Naive thymus-derived CD8-positive, alpha-beta T cell (primary cell): ENCODE data around the gene TLE1. TPM values are rescaled to one million over a fixed set of nuclear protein-coding genes. Genes with fewer than 3 reads are reported as not detected.
"Not testable (repeated sequence)": the region's sequence is repeated elsewhere in the genome, so short reads cannot be mapped to it uniquely, and the experiment has no call there.

ENCODE experiments used
- ATAC-seq, 2 donors: fragments of 150-1000 bp; cut with Tn5 transposase in 1 of 2; sonication (Bioruptor Pico), chemical (Tn5 transposase) in 1 of 2; 1 replicate in 1 of 2; 2 replicates in 1 of 2; pipeline ENCODE4 v1.10.0; 2021; ENCODE audit warnings: mild to moderate bottlenecking in 2 of 2, moderate library complexity in 2 of 2
- POLR2A ChIA-PET: fragments of 350-600 bp; sonication (Branson Sonifier 250); formaldehyde crosslinking; loops from one replicate; lab custom pipeline; 2021; ENCODE audit warnings: antibody characterized with exemption; lab: Charles Lee
- DNase-seq, 10 donors: peaks; one replicate each; pipeline versions ENCODE4 v3.0.0 to v3.0.0-alpha.2; 2020 to 2022
- H3K27ac Mint-ChIP-seq, 10 donors: one replicate each; pipeline ENCODE4 v1.8.0; 2020 to 2022; ENCODE audit warnings: mild to moderate bottlenecking in 10 of 10, mixed read lengths in 10 of 10, moderate library complexity in 4 of 10, inconsistent platforms in 1 of 10
- H3K27me3 Mint-ChIP-seq, 5 donors: one replicate each; pipeline ENCODE4 v1.8.0; 2021 to 2022; ENCODE audit warnings: mixed read lengths in 5 of 5
- H3K36me3 Mint-ChIP-seq, 3 donors: one replicate each; pipeline ENCODE4 v1.8.0; 2020 to 2022; ENCODE audit warnings: mixed read lengths in 3 of 3, mild to moderate bottlenecking in 2 of 3, inconsistent platforms in 1 of 3
- H3K4me1 Mint-ChIP-seq, 4 donors: one replicate each; pipeline ENCODE4 v1.8.0; 2021 to 2022; ENCODE audit warnings: mixed read lengths in 4 of 4
- H3K4me3 Mint-ChIP-seq, 10 donors: one replicate each; pipeline ENCODE4 v1.8.0; 2020 to 2022; ENCODE audit warnings: mild to moderate bottlenecking in 10 of 10, mixed read lengths in 10 of 10, moderate library complexity in 6 of 10, inconsistent platforms in 1 of 10
- H3K9me3 Mint-ChIP-seq, 9 donors: one replicate each; pipeline ENCODE4 v1.8.0; 2020 to 2022; ENCODE audit warnings: mixed read lengths in 9 of 9, mild to moderate bottlenecking in 3 of 9, inconsistent platforms in 1 of 9, moderate library complexity in 1 of 9
- polyA plus RNA-seq, 3 donors: library from polyadenylated mRNA; unstranded; fragments of 300-500 nt; fragmentation: Illumina TruSeq; gene quantifications; one replicate each; pipeline ENCODE4 v1.2.3, GENCODE V29; 2021
- total RNA-seq, 8 experiments: library from RNA in 2 of 8; stranded (reverse) in 2 of 8; gene quantifications; one replicate each; pipeline ENCODE4 v1.2.3 and lab custom pipeline; 2021 to 2026

The TLE1 gene
- total and polyA plus RNA-seq, 5 experiments from 2014 or later: 0.25 to 5.0 (median 1.8) TPM

GRCh38 chr9:81665322-81665871 is 23.9 kb downstream of the TLE1 start:
- Mint-ChIP-seq H3K4me3 (peak overlapping the region in 1 of 10 donors; percentile 0), H3K9me3 (no peaks in the 10 kb centered on the region), H3K4me1 (peaks cover 0 to 45% (median 0%) of the 10 kb centered on the region in 4 donors), H3K27me3 (peaks cover 0 to 4% (median 0%) of the 10 kb centered on the region in 5 donors), H3K36me3 (no peaks in the 10 kb centered on the region), H3K27ac (no peak overlapping the region)
- ATAC-seq: no peak
- no peak for DNase-seq
- POLR2A ChIA-PET: no interaction called here

- Mint-ChIP-seq H3K27ac (peak overlapping the region in 1 of 10 donors; percentile 30), H3K4me3 (peak overlapping the region in 1 of 10 donors; percentile 29), H3K27me3 (peaks cover 0 to 7% (median 5%) of the 10 kb centered on the region in 5 donors), H3K36me3 (no peaks in the 10 kb centered on the region), H3K4me1 (peaks cover 0 to 49% (median 0%) of the 10 kb centered on the region in 4 donors), H3K9me3 (no peaks in the 10 kb centered on the region)
- no peak for ATAC-seq
- POLR2A ChIA-PET: no interaction called here
- no peak for DNase-seq
Measured at GRCh38 chr9:81664638-81665222, 24.6 kb downstream of the TLE1 start.

GRCh38 chr9:81661339-81661738 is 28.0 kb downstream of the TLE1 start:
- POLR2A ChIA-PET: no interaction called here
- H3K4me3 Mint-ChIP-seq: no peak overlapping the region
- DNase-seq: no peak
- no peaks in the 10 kb centered on the region for H3K9me3 Mint-ChIP-seq
- no peak overlapping the region for H3K27ac Mint-ChIP-seq
- no peak for ATAC-seq
- peaks cover 0 to 11% (median 6%) of the 10 kb centered on the region in 5 donors for H3K27me3 Mint-ChIP-seq
- H3K36me3 Mint-ChIP-seq: no peaks in the 10 kb centered on the region
- H3K4me1 Mint-ChIP-seq: peaks cover 0 to 62% (median 4%) of the 10 kb centered on the region in 4 donors

- peaks cover 5 to 67% (median 14%) of the 10 kb centered on the region in 4 donors for H3K4me1 Mint-ChIP-seq
- POLR2A ChIA-PET: no interaction called here
Measured at GRCh38 chr9:81656871-81657337, 32.4 kb downstream of the TLE1 start.

GRCh38 chr9:81656004-81656403 is 33.3 kb downstream of the TLE1 start:
- Mint-ChIP-seq H3K36me3 (no peaks in the 10 kb centered on the region), H3K27ac (peak overlapping the region in 2 of 10 donors; percentile 40 to 57), H3K4me1 (peaks cover 5 to 66% (median 14%) of the 10 kb centered on the region in 4 donors), H3K9me3 (no peaks in the 10 kb centered on the region), H3K27me3 (peaks cover 0 to 11% (median 3%) of the 10 kb centered on the region in 5 donors), H3K4me3 (peak overlapping the region in 2 of 10 donors; percentile 5 to 73)
- peak; percentile 47 to 66 for ATAC-seq
- DNase-seq: peak in 3 of 10 donors; percentile 18 to 30 (median 29)
- POLR2A ChIA-PET: interaction anchor here (0.6 kb wide), 2 partner anchors 11 to 70 kb away, joined by 3 to 4 read pairs; no protein-coding TSS in a partner anchor

More at GRCh38 chr9:81656871-81657337, 32.4 kb downstream of the TLE1 start:
- Mint-ChIP-seq H3K4me3 (peak overlapping the region in 1 of 10 donors; percentile 3), H3K36me3 (no peaks in the 10 kb centered on the region), H3K27me3 (peaks cover 0 to 11% (median 6%) of the 10 kb centered on the region in 5 donors), H3K9me3 (no peaks in the 10 kb centered on the region), H3K27ac (peak overlapping the region in 2 of 10 donors; percentile 3 to 34)
- no peak for DNase-seq
- no peak for ATAC-seq

- H3K4me3 Mint-ChIP-seq: no peak overlapping the region
- H3K27me3 Mint-ChIP-seq: no peaks in the 10 kb centered on the region
- no peak overlapping the region for H3K27ac Mint-ChIP-seq
- POLR2A ChIA-PET: no interaction called here
- H3K4me1 Mint-ChIP-seq: peaks cover 5 to 53% (median 14%) of the 10 kb centered on the region in 4 donors
- DNase-seq: no peak
- H3K9me3 Mint-ChIP-seq: no peaks in the 10 kb centered on the region
- no peak for ATAC-seq
- no peaks in the 10 kb centered on the region for H3K36me3 Mint-ChIP-seq
Measured at GRCh38 chr9:81653240-81653639, 36.1 kb downstream of the TLE1 start.

- H3K4me3 Mint-ChIP-seq: no peak overlapping the region
- H3K27me3 Mint-ChIP-seq: no peaks in the 10 kb centered on the region
- DNase-seq: no peak
- no peaks in the 10 kb centered on the region for H3K36me3 Mint-ChIP-seq
- no peak overlapping the region for H3K27ac Mint-ChIP-seq
- peaks cover 5 to 48% (median 14%) of the 10 kb centered on the region in 4 donors for H3K4me1 Mint-ChIP-seq
- H3K9me3 Mint-ChIP-seq: no peaks in the 10 kb centered on the region
- ATAC-seq: no peak
- POLR2A ChIA-PET: no interaction called here
Measured at GRCh38 chr9:81652058-81652687, 37.2 kb downstream of the TLE1 start.

GRCh38 chr9:81650586-81651515 is 38.5 kb downstream of the TLE1 start:
- H3K27me3 Mint-ChIP-seq: no peaks in the 10 kb centered on the region
- H3K4me3 Mint-ChIP-seq: no peak overlapping the region
- no peaks in the 10 kb centered on the region for H3K36me3 Mint-ChIP-seq
- H3K4me1 Mint-ChIP-seq: peaks cover 3 to 34% (median 5%) of the 10 kb centered on the region in 4 donors
- DNase-seq: no peak
- ATAC-seq: no peak
- H3K27ac Mint-ChIP-seq: peak overlapping the region in 1 of 10 donors; percentile 22
- no peaks in the 10 kb centered on the region for H3K9me3 Mint-ChIP-seq
- POLR2A ChIA-PET: no interaction called here

- H3K36me3 Mint-ChIP-seq: no peaks in the 10 kb centered on the region
- no peak for ATAC-seq
- DNase-seq: no peak
- no peak overlapping the region for H3K4me3 Mint-ChIP-seq
- H3K27me3 Mint-ChIP-seq: no peaks in the 10 kb centered on the region
- H3K27ac Mint-ChIP-seq: no peak overlapping the region
- H3K4me1 Mint-ChIP-seq: peaks cover 0 to 24% (median 0%) of the 10 kb centered on the region in 4 donors
- POLR2A ChIA-PET: no interaction called here
- H3K9me3 Mint-ChIP-seq: no peaks in the 10 kb centered on the region
Measured at GRCh38 chr9:81649475-81650240, 39.7 kb downstream of the TLE1 start.

- Mint-ChIP-seq H3K4me1 (peaks cover 0 to 19% (median 0%) of the 10 kb centered on the region in 4 donors), H3K4me3 (no peak overlapping the region), H3K27ac (no peak overlapping the region), H3K9me3 (no peaks in the 10 kb centered on the region), H3K27me3 (no peaks in the 10 kb centered on the region), H3K36me3 (no peaks in the 10 kb centered on the region)
- POLR2A ChIA-PET: no interaction called here
- ATAC-seq (no peak), DNase-seq (no peak)
Measured at GRCh38 chr9:81648891-81649290, 40.5 kb downstream of the TLE1 start.

GRCh38 chr9:81646337-81646736 is 43.0 kb downstream of the TLE1 start:
- H3K36me3 Mint-ChIP-seq: no peaks in the 10 kb centered on the region
- POLR2A ChIA-PET: no interaction called here
- H3K4me1 Mint-ChIP-seq: no peaks in the 10 kb centered on the region
- H3K27me3 Mint-ChIP-seq: no peaks in the 10 kb centered on the region
- no peak overlapping the region for H3K27ac Mint-ChIP-seq
- no peak for DNase-seq
- ATAC-seq: no peak
- no peak overlapping the region for H3K4me3 Mint-ChIP-seq
- peaks cover 0 to 3% (median 0%) of the 10 kb centered on the region in 9 donors for H3K9me3 Mint-ChIP-seq

GRCh38 chr9:81644513-81644912 is 44.8 kb downstream of the TLE1 start:
- H3K27ac Mint-ChIP-seq, H3K4me3 Mint-ChIP-seq, H3K36me3 Mint-ChIP-seq, POLR2A ChIA-PET, ATAC-seq, H3K9me3 Mint-ChIP-seq, H3K4me1 Mint-ChIP-seq, DNase-seq, H3K27me3 Mint-ChIP-seq: not testable (repeated sequence)
